ENCODE data around the gene MAP3K14.
A peak's percentile ranks its signal among the peaks of the same experiment; 100 is the strongest.

MAP3K14 gene

GRCh38 chr17:45284176-45285140 lies 32.4 kb downstream of the MAP3K14 start:
- DNase-seq (ENCODE audit: low read depth in 4 of 4, low spot score in 1 of 4), result no peak

GRCh38 chr17:45283711-45284110 lies 33.1 kb downstream of the MAP3K14 start:
- DNase-seq (ENCODE audit: low read depth in 4 of 4, low spot score in 1 of 4), result no peak

GRCh38 chr17:45282683-45283644 lies 33.9 kb downstream of the MAP3K14 start:
- no peak for DNase-seq (ENCODE audit: low read depth in 4 of 4, low spot score in 1 of 4)

GRCh38 chr17:45279898-45280297 lies 36.9 kb downstream of the MAP3K14 start:
- DNase-seq (ENCODE audit: low read depth in 4 of 4, low spot score in 1 of 4), result no peak

- no peak for DNase-seq (ENCODE audit: low read depth in 4 of 4, low spot score in 1 of 4)
Measured at GRCh38 chr17:45277992-45278391, 38.8 kb downstream of the MAP3K14 start.

GRCh38 chr17:45277216-45277849 lies 39.5 kb downstream of the MAP3K14 start:
- DNase-seq (ENCODE audit: low read depth in 4 of 4, low spot score in 1 of 4), result peak; percentile 83 to 88 (median 87)

- DNase-seq (ENCODE audit: low read depth in 4 of 4, low spot score in 1 of 4), result no peak
Measured at GRCh38 chr17:45276031-45276430, 40.8 kb downstream of the MAP3K14 start.

GRCh38 chr17:45274033-45274432 lies 42.8 kb downstream of the MAP3K14 start:
- no peak for DNase-seq (ENCODE audit: low read depth in 4 of 4, low spot score in 1 of 4)

GRCh38 chr17:45273551-45273957 lies 43.3 kb downstream of the MAP3K14 start:
- DNase-seq (ENCODE audit: low read depth in 4 of 4, low spot score in 1 of 4), result no peak

GRCh38 chr17:45271603-45272002 lies 45.2 kb downstream of the MAP3K14 start:
- DNase-seq (ENCODE audit: low read depth in 4 of 4, low spot score in 1 of 4), result no peak

- DNase-seq (ENCODE audit: low read depth in 4 of 4, low spot score in 1 of 4), result peak in 1 of 4 experiments; percentile 37
Measured at GRCh38 chr17:45270828-45271418, 45.9 kb downstream of the MAP3K14 start.

GRCh38 chr17:45269912-45270311 lies 46.9 kb downstream of the MAP3K14 start:
- DNase-seq (ENCODE audit: low read depth in 4 of 4, low spot score in 1 of 4), result no peak

GRCh38 chr17:45267436-45268055 lies 49.3 kb downstream of the MAP3K14 start:
- DNase-seq (ENCODE audit: low read depth in 4 of 4, low spot score in 1 of 4), result no peak

- no peak for DNase-seq (ENCODE audit: low read depth in 4 of 4, low spot score in 1 of 4)
Measured at GRCh38 chr17:45266372-45266926, 50.4 kb downstream of the MAP3K14 start.

- no peak for DNase-seq (ENCODE audit: low read depth in 4 of 4, low spot score in 1 of 4)
Measured at GRCh38 chr17:45265821-45266220, 51.0 kb downstream of the MAP3K14 start.

- DNase-seq (ENCODE audit: low read depth in 4 of 4, low spot score in 1 of 4), result no peak
Measured at GRCh38 chr17:45264988-45265387, 51.8 kb downstream of the MAP3K14 start.

GRCh38 chr17:45264430-45264829 lies 52.4 kb downstream of the MAP3K14 start:
- no peak for DNase-seq (ENCODE audit: low read depth in 4 of 4, low spot score in 1 of 4)

GRCh38 chr17:45263477-45263860 lies 53.4 kb downstream of the MAP3K14 start:
- DNase-seq (ENCODE audit: low read depth in 4 of 4, low spot score in 1 of 4), result no peak

GRCh38 chr17:45262516-45263476 lies 54.0 kb downstream of the MAP3K14 start:
- no peak for DNase-seq (ENCODE audit: low read depth in 4 of 4, low spot score in 1 of 4)

All from stimulated activated CD4-positive, alpha-beta T cell treated with anti-CD3 and anti-CD28 coated beads, Interleukin-1b, Interleukin-23, amount 100 ng/mL, for 24 hours (primary cell).